Endothelial cell of umbilical vein (primary cell): ENCODE data around the gene CUL5. TPM values are rescaled to one million over a fixed set of nuclear protein-coding genes. Genes with fewer than 3 reads are reported as not detected.

Experiments used
- BruUV-seq: library from RNA; stranded (reverse); fragments of 400-500 nt; replicated peaks from 2 replicates; lab custom pipeline; 2021; lab: Mats Ljungman, UMichigan
- CTCF ChIA-PET: fragments of 300-600, 350-600 bp; sonication (Branson Sonifier 250); formaldehyde crosslinking; loops from one replicate; lab custom pipeline; 2021; ENCODE audit warnings: antibody characterized with exemption, inconsistent platforms; lab: Charles Lee
- POLR2A ChIA-PET: fragments of 300-600, 350-600 bp; sonication (Branson Sonifier 250); formaldehyde crosslinking; loops from one replicate; lab custom pipeline; 2021; ENCODE audit warnings: antibody characterized with exemption, inconsistent platforms; lab: Charles Lee
- DNase-seq: peaks from one replicate; pipeline ENCODE4 v3.0.0-alpha.2; 2011; ENCODE audit warnings: low read depth, low spot score
- FAIRE-seq: peaks from 2 replicates; lab custom pipeline; 2011; peaks lifted over from hg19 to GRCh38; lab: Jason Lieb, UNC
- H2AFZ ChIP-seq: 2 replicates; pipeline ENCODE4 v1.6.0; 2012; ENCODE audit warnings: low read depth, low read length, control low read depth, inconsistent platforms
- H3K27ac ChIP-seq: 2 replicates; pipeline ENCODE4 v1.5.1; 2011; ENCODE audit warnings: low read depth, mild to moderate bottlenecking, control low read depth, low read length, moderate library complexity; ENCODE audit not compliant: insufficient read depth
- H3K27me3 ChIP-seq, 2 experiments: 2 replicates each; pipeline versions ENCODE4 v1.6.0 to v1.6.1; 2011; ENCODE audit warnings: low read length in 2 of 2, mixed read lengths in 1 of 2; ENCODE audit not compliant: control insufficient read depth in 2 of 2, insufficient read depth in 2 of 2
- H3K36me3 ChIP-seq, 2 experiments: 2 replicates in 1 of 2; 3 replicates in 1 of 2; pipeline ENCODE4 v1.5.1; 2011; ENCODE audit warnings: low read length in 2 of 2, mild to moderate bottlenecking in 1 of 2, moderate library complexity in 1 of 2; ENCODE audit not compliant: control insufficient read depth in 2 of 2, insufficient read depth in 2 of 2; ENCODE audit errors: extremely low read depth in 1 of 2
- H3K4me1 ChIP-seq: 3 replicates; pipeline ENCODE4 v1.5.1; 2011; ENCODE audit warnings: mild to moderate bottlenecking, low read length; ENCODE audit not compliant: control insufficient read depth, insufficient read depth; ENCODE audit errors: extremely low read depth
- H3K4me2 ChIP-seq: 2 replicates; pipeline ENCODE4 v1.6.1; 2011; ENCODE audit warnings: low read length, control low read depth, mixed read lengths; ENCODE audit not compliant: insufficient read depth
- H3K4me3 ChIP-seq, 3 experiments: fragments of 200-600 bp in 1 of 3; sonication (generic), shearing (Covaris generic) in 1 of 3; replicated peaks in 1 of 3; 2 replicates each; pipeline ENCODE4 v1.5.1; 2011 to 2016; ENCODE audit warnings: control low read depth in 3 of 3, low read length in 3 of 3, mild to moderate bottlenecking in 2 of 3, inconsistent platforms in 1 of 3, low read depth in 1 of 3, moderate library complexity in 1 of 3; ENCODE audit not compliant: insufficient read depth in 1 of 3
- H3K79me2 ChIP-seq: 2 replicates; pipeline ENCODE4 v1.6.0; 2012; ENCODE audit warnings: low read length, inconsistent platforms; ENCODE audit not compliant: control insufficient read depth, insufficient read depth
- H3K9ac ChIP-seq: replicated peaks from 2 replicates; pipeline ENCODE3; 2011; ENCODE audit warnings: low read length, control low read depth; ENCODE audit not compliant: insufficient read depth; ENCODE audit errors: extremely low read depth
- H3K9me1 ChIP-seq: replicated peaks from 3 replicates; pipeline ENCODE4 v1.6.0; 2011; ENCODE audit warnings: mild to moderate bottlenecking, low read length; ENCODE audit not compliant: control insufficient read depth, insufficient read depth; ENCODE audit errors: extremely low read depth
- H3K9me3 ChIP-seq: replicated peaks from 2 replicates; pipeline ENCODE4 v1.5.1; 2012; ENCODE audit warnings: low read length, inconsistent platforms; ENCODE audit not compliant: control insufficient read depth, insufficient read depth
- H4K20me1 ChIP-seq: replicated peaks from 2 replicates; pipeline ENCODE3; 2011; ENCODE audit warnings: mild to moderate bottlenecking, low read length; ENCODE audit not compliant: control insufficient read depth, insufficient read depth; ENCODE audit errors: extremely low read depth
- CTCF ChIP-seq, 2 donors: IDR thresholded peaks; 1 replicate in 1 of 2; 2 replicates in 1 of 2; pipeline ENCODE4 v1.5.1; 2011; ENCODE audit warnings: low read length in 2 of 2, mild to moderate bottlenecking in 2 of 2, moderate library complexity in 2 of 2, control low read depth in 1 of 2, inconsistent platforms in 1 of 2, low read depth in 1 of 2; ENCODE audit not compliant: insufficient read depth in 1 of 2; ENCODE audit errors: extremely low read depth in 1 of 2
- FOS ChIP-seq: IDR thresholded peaks from 2 replicates; pipeline ENCODE4 v1.6.1; 2011; ENCODE audit warnings: mild to moderate bottlenecking, low read length, moderate library complexity, borderline replicate concordance; ENCODE audit not compliant: insufficient read depth
- JUN ChIP-seq: IDR thresholded peaks from 2 replicates; pipeline ENCODE4 v1.6.1; 2011; ENCODE audit warnings: borderline replicate concordance, low read depth; ENCODE audit not compliant: insufficient read length, insufficient read depth
- MAX ChIP-seq: IDR thresholded peaks from 2 replicates; pipeline ENCODE4 v1.6.1; 2011; ENCODE audit not compliant: insufficient read depth, insufficient read length
- dilution Hi-C: fragments of 300-500 bp; cut with MboI; formaldehyde crosslinking; loops from one replicate; pipeline ENCODE4 v1.15.0; 2019; ENCODE audit warnings: low sequenced_read_pairs; ENCODE audit not compliant: extremely low pct_ligation_motif_present
- intact Hi-C: fragments of 100-400 bp; cut with micrococcal nuclease; formaldehyde crosslinking; loops from one replicate; pipeline ENCODE4 v1.10.0; 2022
- polyA plus RNA-seq, 4 experiments: library from polyadenylated mRNA; depleted of rRNA in 3 of 4; stranded (reverse) in 3 of 4; unstranded in 1 of 4; fragments of >200 nt; gene quantifications; 2 replicates each; pipeline versions ENCODE4 v1.2.1 to v1.2.3, GENCODE V29; 2011 to 2012; ENCODE audit warnings: missing spikeins in 1 of 4
- total RNA-seq: library from RNA; stranded (reverse); gene quantifications from 2 replicates; pipeline ENCODE4 v1.2.3, GENCODE V29; 2021

CUL5 gene
- total and polyA plus RNA-seq, 2 donors (not counting 3 experiments of a cell fraction or from before 2014, with no cell fraction given), result 9.9 to 36.6 TPM

- no peak overlapping the region for H3K4me3 ChIP-seq
- intact Hi-C loops, result loop anchor here (1.0 to 10.0 kb wide), 7 partner anchors 79 to 641 kb away; partner anchors contain the start of genes ACAT1, ALKBH8, NPAT and RAB39A
- CTCF ChIA-PET, result interaction anchor here (2.0 kb wide), 1 partner anchor 641 kb away, joined by 15 read pairs; no protein-coding TSS in a partner anchor
These were observed 879 bp upstream of the CUL5 start for GRCh38 chr11:108007819-108008218.

More at GRCh38 chr11:108007819-108008218, 879 bp upstream of the CUL5 start:
- Histone ChIP-seq H3K9ac (no peak overlapping the region), H3K36me3 (no peaks in the 10 kb centered on the region), H3K4me1 (peaks cover 12% of the 10 kb centered on the region), H3K27ac (no peak overlapping the region), H3K27me3 (no peaks in the 10 kb centered on the region), H4K20me1 (peaks cover 2% of the 10 kb centered on the region), H3K79me2 (peaks cover 37% of the 10 kb centered on the region), H3K4me2 (no peak overlapping the region), H3K9me1 (no peaks in the 10 kb centered on the region), H2AFZ (no peak overlapping the region), H3K9me3 (no peaks in the 10 kb centered on the region)
- no TSS peak for BruUV-seq
- no peak for FAIRE-seq
- dilution Hi-C loops, result no loop called here
- POLR2A ChIA-PET, result no interaction called here
- TF ChIP-seq JUN (no peak), FOS (no peak), CTCF (IDR thresholded peaks at IDR 0.05; ENCODE audit: extremely low read depth in 1 of 2, insufficient read depth in 1 of 2, low read depth in 1 of 2, low read length in 2 of 2) (no peak), MAX (no peak)
- no peak for DNase-seq
